ENCODE measurements around the gene GLYATL3. TPM values are rescaled to one million over a fixed set of nuclear protein-coding genes. Genes with fewer than 3 reads are reported as not detected.
A peak's percentile ranks its signal among the peaks of the same experiment; 100 is the strongest.

Gene GLYATL3
- polyA plus RNA-seq, 1 donor (not counting 4 experiments of a cell fraction or from before 2014, with no cell fraction given), result not detected

- no peak overlapping the region for H3K4me3 ChIP-seq (ENCODE audit: control insufficient read depth in 2 of 3, extremely low read depth in 1 of 3, insufficient read depth in 2 of 3, low read depth in 1 of 3, low read length in 3 of 3)
- H3K36me3 ChIP-seq (ENCODE audit: control insufficient read depth in 2 of 2, extremely low read depth in 1 of 2, insufficient read depth in 2 of 2, low read length in 2 of 2), result no peaks in the 10 kb centered on the region
- H3K9ac ChIP-seq (ENCODE audit: control insufficient read depth, extremely low read depth, insufficient read depth, low read length), result no peak overlapping the region
- TF ChIP-seq CTCF (optimal IDR thresholded peaks at IDR 0.05 in 1 of 3, IDR thresholded peaks at IDR 0.05 in 1 of 3, conservative IDR thresholded peaks at IDR 0.05 in 1 of 3; ENCODE audit: extremely low read depth in 1 of 3, insufficient read depth in 2 of 3, low read length in 3 of 3), result no peak
- TF ChIP-seq EZH2 (IDR thresholded peaks at IDR 0.05; ENCODE audit: low read length), result no peak
- no peak overlapping the region for H3K4me2 ChIP-seq (ENCODE audit: control insufficient read depth, extremely low read depth, insufficient read depth, low read depth, low read length)
- no peaks in the 10 kb centered on the region for H3K4me1 ChIP-seq (ENCODE audit: control insufficient read depth, extremely low read depth, insufficient read depth, low read length)
- H3K27ac ChIP-seq (ENCODE audit: control insufficient read depth, insufficient read depth, low read length), result no peak overlapping the region
- no peaks in the 10 kb centered on the region for H3K9me3 ChIP-seq (ENCODE audit: control insufficient read depth, low read depth, low read length)
- H4K20me1 ChIP-seq (ENCODE audit: control insufficient read depth, extremely low read depth, insufficient read depth, low read length), result no peaks in the 10 kb centered on the region
- H3K79me2 ChIP-seq (ENCODE audit: control insufficient read depth, insufficient read depth, low read length), result no peaks in the 10 kb centered on the region
- dilution Hi-C loops (cut with MboI; ENCODE audit: extremely low pct_ligation_motif_present, low sequenced_read_pairs), result no loop called here
- H3K27me3 ChIP-seq (ENCODE audit: control insufficient read depth, extremely low read depth, insufficient read depth, low read length), result no peaks in the 10 kb centered on the region
- peak overlapping the region; percentile 11 for H2AFZ ChIP-seq (ENCODE audit: control insufficient read depth, low read length)
- FAIRE-seq (no peak), DNase-seq (ENCODE audit: low read depth, low spot score) (peak; percentile 23)
- H3K9me1 ChIP-seq (ENCODE audit: control insufficient read depth, extremely low read depth, insufficient read depth, low read length), result no peaks in the 10 kb centered on the region
These were observed 76.9 kb downstream of the GLYATL3 start for GRCh38 chr6:49576618-49577017.

Other genes starting within 250 kb of the GLYATL3 start
- 11.0 to 16.5 TPM (median 12.1 TPM) in 3 replicates for gene MMUT, start 36.7 kb upstream of the GLYATL3 start, polyA plus RNA-seq
- 2.6 to 7.5 TPM (median 3.6 TPM) in 3 replicates for gene CENPQ, start 36.6 kb upstream of the GLYATL3 start, polyA plus RNA-seq
- 20.7 to 59.1 TPM (median 51.6 TPM) in 3 replicates for gene C6orf141, start 50.7 kb downstream of the GLYATL3 start, polyA plus RNA-seq
- 0.05 TPM in 1 of 3 replicates, not detected in the others for gene RHAG, start 136.9 kb downstream of the GLYATL3 start, polyA plus RNA-seq
- not detected in 3 replicates for gene CRISP2, start 213.6 kb downstream of the GLYATL3 start, polyA plus RNA-seq
- gene CRISP3, start 244.5 kb downstream of the GLYATL3 start, polyA plus RNA-seq, result 0.02 to 0.04 TPM in 2 of 3 replicates, not detected in the other

Measured in keratinocyte (primary cell).